ENCODE data around the gene HS6ST1.

The HS6ST1 gene

GRCh38 chr2:128332091-128332634 is 13.5 kb upstream of the HS6ST1 start:
- H3K4me3 ChIP-seq (replicated peaks; ENCODE audit: insufficient read depth, low read length) = no peak overlapping the region
- DNase-seq (ENCODE audit: low read depth in 1 of 2, low spot score in 1 of 2) = no peak
- H3K27me3 ChIP-seq (ENCODE audit: insufficient read depth, poor library complexity, severe bottlenecking) = no peaks in the 10 kb centered on the region
- no peak overlapping the region for H3K27ac ChIP-seq (replicated peaks)
- TF ChIP-seq SPI1 (IDR thresholded peaks at IDR 0.05; ENCODE audit: borderline replicate concordance, low read depth) (peak; percentile 83), POLR2AphosphoS5 (IDR thresholded peaks at IDR 0.05; ENCODE audit: low read depth) (no peak), CTCF (IDR thresholded peaks at IDR 0.05; ENCODE audit: insufficient read depth, low read length) (no peak), GABPA (IDR thresholded peaks at IDR 0.05; ENCODE audit: low read depth) (no peak), REST (IDR thresholded peaks at IDR 0.05; ENCODE audit: insufficient replicate concordance, low read depth) (no peak)

- TF ChIP-seq SPI1 (IDR thresholded peaks at IDR 0.05; ENCODE audit: borderline replicate concordance, low read depth) (no peak), GABPA (IDR thresholded peaks at IDR 0.05; ENCODE audit: low read depth) (no peak), CTCF (IDR thresholded peaks at IDR 0.05; ENCODE audit: insufficient read depth, low read length) (no peak), POLR2AphosphoS5 (IDR thresholded peaks at IDR 0.05; ENCODE audit: low read depth) (no peak)
- no peak overlapping the region for H3K27ac ChIP-seq (replicated peaks)
- H3K4me3 ChIP-seq (replicated peaks; ENCODE audit: insufficient read depth, low read length) = no peak overlapping the region
- H3K27me3 ChIP-seq (ENCODE audit: insufficient read depth, poor library complexity, severe bottlenecking) = no peaks in the 10 kb centered on the region
- DNase-seq (ENCODE audit: low read depth in 1 of 2, low spot score in 1 of 2) = no peak
Measured at GRCh38 chr2:128330583-128330982, 11.9 kb upstream of the HS6ST1 start.

- H3K27ac ChIP-seq (replicated peaks) = no peak overlapping the region
- H3K4me3 ChIP-seq (replicated peaks; ENCODE audit: insufficient read depth, low read length) = no peak overlapping the region
- no peak for DNase-seq (ENCODE audit: low read depth in 1 of 2, low spot score in 1 of 2)
Measured at GRCh38 chr2:128329607-128330006, 10.9 kb upstream of the HS6ST1 start.

More at GRCh38 chr2:128329607-128330006, 10.9 kb upstream of the HS6ST1 start:
- H3K27me3 ChIP-seq (ENCODE audit: insufficient read depth, poor library complexity, severe bottlenecking) = no peaks in the 10 kb centered on the region
- TF ChIP-seq REST (IDR thresholded peaks at IDR 0.05; ENCODE audit: insufficient replicate concordance, low read depth) (no peak), SPI1 (IDR thresholded peaks at IDR 0.05; ENCODE audit: borderline replicate concordance, low read depth) (no peak), GABPA (IDR thresholded peaks at IDR 0.05; ENCODE audit: low read depth) (no peak), CTCF (IDR thresholded peaks at IDR 0.05; ENCODE audit: insufficient read depth, low read length) (no peak), POLR2AphosphoS5 (IDR thresholded peaks at IDR 0.05; ENCODE audit: low read depth) (no peak)

Data from HL-60 (cell line).